HepG2 (cell line): ENCODE data around the gene PRKCG. TPM values are rescaled to one million over a fixed set of nuclear protein-coding genes. Genes with fewer than 3 reads are reported as not detected.

ENCODE experiments used
- ATAC-seq: fragments of 200-7000 bp; cut with Tn5 transposase; 3 replicates; pipeline ENCODE4 v1.9.1; 2020; ENCODE audit warnings: mild to moderate bottlenecking, moderate library complexity
- BruUV-seq: library from RNA; stranded (reverse); fragments of 400-500 nt; replicated peaks from 2 replicates; lab custom pipeline; 2021; lab: Mats Ljungman, UMichigan
- CTCF ChIA-PET: fragments of 300-600 bp; formaldehyde crosslinking; extraction: SDS; loops from one replicate; lab custom pipeline; 2021; ENCODE audit warnings: low total read pairs, inconsistent platforms, low intra/inter-chr PET ratio; lab: Yijun Ruan, JAX
- POLR2A ChIA-PET: fragments of 350-600 bp; sonication (Branson Sonifier 250); formaldehyde crosslinking; loops from one replicate; lab custom pipeline; 2020; ENCODE audit warnings: antibody characterized with exemption, inconsistent platforms; lab: Yijun Ruan, JAX
- DNase-seq: peaks from one replicate; pipeline ENCODE4 v3.0.0-alpha.2; 2015; ENCODE audit warnings: low spot score
- FAIRE-seq: peaks from 3 replicates; lab custom pipeline; 2011; peaks lifted over from hg19 to GRCh38; lab: Jason Lieb, UNC
- H2AFZ ChIP-seq: one replicate; pipeline ENCODE4 v1.6.1; 2011; ENCODE audit warnings: low read length, inconsistent platforms
- H3K27ac ChIP-seq: fragments of 300-600 bp; 3 replicates; pipeline ENCODE4 v1.8.0; 2011; ENCODE audit warnings: mixed run types, mild to moderate bottlenecking, mixed read lengths, low read length, inconsistent platforms; ENCODE audit not compliant: insufficient read depth; ENCODE audit errors: extremely low read length
- H3K27me3 ChIP-seq, 2 experiments: fragments of 200-600 bp in 1 of 2; 2 replicates in 1 of 2; 3 replicates in 1 of 2; pipeline versions ENCODE4 v1.6.0 to v1.8.0; 2011; ENCODE audit warnings: low read length in 2 of 2, mild to moderate bottlenecking in 2 of 2, moderate library complexity in 2 of 2, inconsistent platforms in 1 of 2; ENCODE audit not compliant: insufficient read depth in 2 of 2, control insufficient read depth in 1 of 2
- H3K36me3 ChIP-seq, 2 experiments: fragments of 200-600 bp in 1 of 2; replicated peaks in 1 of 2; 2 replicates in 1 of 2; 3 replicates in 1 of 2; pipeline versions ENCODE4 v1.5.1 to v1.8.0; 2011; ENCODE audit warnings: low read length in 2 of 2, inconsistent platforms in 1 of 2; ENCODE audit not compliant: insufficient read depth in 2 of 2, control insufficient read depth in 1 of 2
- H3K4me1 ChIP-seq: 2 replicates; pipeline ENCODE4 v1.5.1; 2012; ENCODE audit warnings: low read length, inconsistent platforms; ENCODE audit not compliant: insufficient read depth
- H3K4me2 ChIP-seq: 2 replicates; pipeline ENCODE4 v1.6.0; 2011; ENCODE audit warnings: low read depth, low read length, inconsistent platforms
- H3K4me3 ChIP-seq, 3 experiments: fragments of 200-600 bp in 1 of 3; sonication (generic), shearing (Covaris generic) in 1 of 3; replicated peaks in 1 of 3; 2 replicates each; pipeline ENCODE4 v1.5.1; 2011 to 2016; ENCODE audit warnings: low read length in 3 of 3, inconsistent platforms in 2 of 3, low read depth in 2 of 3, mild to moderate bottlenecking in 2 of 3, control low read depth in 1 of 3, mixed read lengths in 1 of 3; ENCODE audit not compliant: insufficient read depth in 1 of 3
- H3K79me2 ChIP-seq: one replicate; pipeline ENCODE4 v1.6.1; 2011; ENCODE audit warnings: low read length, inconsistent platforms; ENCODE audit not compliant: insufficient read depth
- H3K9ac ChIP-seq: 2 replicates; pipeline ENCODE4 v1.6.0; 2011; ENCODE audit warnings: mild to moderate bottlenecking, low read depth, low read length, inconsistent platforms; ENCODE audit not compliant: insufficient read depth
- H3K9me3 ChIP-seq: 2 replicates; pipeline ENCODE4 v1.5.1; 2012; ENCODE audit warnings: mild to moderate bottlenecking, low read length
- H4K20me1 ChIP-seq: 2 replicates; pipeline ENCODE4 v1.6.0; 2011; ENCODE audit warnings: inconsistent platforms, mild to moderate bottlenecking, low read length, moderate library complexity; ENCODE audit not compliant: insufficient read depth
- BRD4 ChIP-seq: sonication (generic); formaldehyde crosslinking; IDR thresholded peaks from 2 replicates; pipeline ENCODE4 v1.4.0; 2020; ENCODE audit warnings: missing genetic modification reagents
- E2F1 ChIP-seq: sonication (generic); formaldehyde crosslinking; IDR thresholded peaks from 2 replicates; pipeline ENCODE4 v1.5.0; 2020; ENCODE audit warnings: missing genetic modification reagents
- HOMEZ ChIP-seq: IDR thresholded peaks from 2 replicates; pipeline ENCODE4 v1.6.1; 2016; ENCODE audit warnings: low read depth
- HOXA3 ChIP-seq: sonication (generic); formaldehyde crosslinking; IDR thresholded peaks from 2 replicates; pipeline ENCODE4 v1.5.0; 2020; ENCODE audit warnings: missing genetic modification reagents
- PLSCR1 ChIP-seq: sonication (generic); formaldehyde crosslinking; IDR thresholded peaks from 2 replicates; pipeline ENCODE4 v1.5.0; 2020; ENCODE audit warnings: missing genetic modification reagents, mild to moderate bottlenecking, borderline replicate concordance
- POLR2AphosphoS5 ChIP-seq: IDR thresholded peaks from 2 replicates; pipeline ENCODE4 v1.6.1; 2012; ENCODE audit warnings: low read depth, low read length
- PRMT3 ChIP-seq: sonication (generic); formaldehyde crosslinking; IDR thresholded peaks from 2 replicates; pipeline ENCODE4 v1.8.1; 2022; ENCODE audit warnings: low read depth, mild to moderate bottlenecking, moderate library complexity, missing genetic modification reagents, borderline replicate concordance
- PTBP1 ChIP-seq: fragments of 200-400 bp; formaldehyde crosslinking; IDR thresholded peaks from 2 replicates; pipeline ENCODE4 v1.6.1; 2018; ENCODE audit warnings: low read length, low read depth; ENCODE audit not compliant: poor library complexity, severe bottlenecking
- REPIN1 ChIP-seq: sonication (generic); formaldehyde crosslinking; IDR thresholded peaks from 2 replicates; pipeline ENCODE4 v1.8.0; 2022; ENCODE audit warnings: missing genetic modification reagents, low read depth, mild to moderate bottlenecking, borderline replicate concordance
- SNAI1 ChIP-seq: sonication (generic); formaldehyde crosslinking; IDR thresholded peaks from 2 replicates; pipeline ENCODE4 v1.5.0; 2020; ENCODE audit warnings: mild to moderate bottlenecking, missing genetic modification reagents, borderline replicate concordance
- TARDBP ChIP-seq: sonication (generic); formaldehyde crosslinking; IDR thresholded peaks from 2 replicates; pipeline ENCODE4 v1.8.0; 2022; ENCODE audit warnings: mild to moderate bottlenecking, missing genetic modification reagents
- TRAFD1 ChIP-seq: sonication (generic); formaldehyde crosslinking; IDR thresholded peaks from 2 replicates; pipeline ENCODE4 v1.5.1; 2020; ENCODE audit warnings: missing genetic modification reagents, mild to moderate bottlenecking, borderline replicate concordance
- ZBTB7B ChIP-seq: sonication (generic); formaldehyde crosslinking; IDR thresholded peaks from 2 replicates; pipeline ENCODE4 v1.4.0; 2020; ENCODE audit warnings: missing genetic modification reagents
- ZFP82 ChIP-seq: sonication (generic); formaldehyde crosslinking; IDR thresholded peaks from 2 replicates; pipeline ENCODE4 v1.5.1; 2020; ENCODE audit warnings: mild to moderate bottlenecking, missing genetic modification reagents, borderline replicate concordance
- ZNF704 ChIP-seq: sonication (generic); formaldehyde crosslinking; IDR thresholded peaks from 2 replicates; pipeline ENCODE4 v1.8.1; 2023; ENCODE audit warnings: mild to moderate bottlenecking, inconsistent platforms, moderate library complexity, missing genetic modification reagents, borderline replicate concordance
- ZUFSP ChIP-seq: sonication (generic); formaldehyde crosslinking; IDR thresholded peaks from 2 replicates; pipeline ENCODE4 v1.9.0; 2021; ENCODE audit warnings: missing genetic modification reagents, mild to moderate bottlenecking, borderline replicate concordance
- WGBS: methylation state at CpG from one replicate; pipeline ENCODE4 v1.1.6; 2017; ENCODE audit warnings: low lambda C conversion rate; 5-methylcytosine and 5-hydroxymethylcytosine counted together
- in situ Hi-C: cut with HindIII; loops from 2 replicates; pipeline ENCODE4 v1.10.0; 2017; ENCODE audit warnings: low pct_unique_long_range_greater_than_20kb; ENCODE audit not compliant: extremely low pct_ligation_motif_present
- intact Hi-C: fragments of 100-400 bp; cut with micrococcal nuclease; formaldehyde crosslinking; loops from one replicate; pipeline ENCODE4 v1.10.0; 2022; ENCODE audit not compliant: unreplicated experiment
- polyA plus RNA-seq, 8 experiments: library from polyadenylated mRNA; depleted of rRNA in 3 of 8; stranded (reverse) in 7 of 8; unstranded in 1 of 8; fragments of >200 nt; fragmentation: Illumina TruSeq in 4 of 8; extraction: Trizol in 4 of 8; gene quantifications; 2 replicates each; pipeline versions ENCODE4 v1.2.1 to v1.2.3, GENCODE V29; 2011 to 2016; ENCODE audit warnings: low read depth in 4 of 8, missing spikeins in 1 of 8, mixed read lengths in 1 of 8; ENCODE audit not compliant: insufficient read depth in 1 of 8
- total RNA-seq, 5 experiments: library from RNA; depleted of rRNA; stranded (reverse); fragments of >200 nt; fragmentation: Illumina TruSeq; extraction: Trizol; gene quantifications; 2 replicates each; pipeline ENCODE4 v1.2.3, GENCODE V29; 2016; ENCODE audit warnings: low read depth in 1 of 5

PRKCG gene
- total and polyA plus RNA-seq, 2 of the 13 experiments (the other 11 are each of a cell fraction or from before 2014, with no cell fraction given): 0.02 to 0.03 TPM

GRCh38 chr19:53885036-53885435 is 3.0 kb downstream of the PRKCG start:
- POLR2A ChIA-PET: no interaction called here
- CTCF ChIA-PET: no interaction called here
- no peak for FAIRE-seq
- H3K79me2 ChIP-seq: no peaks in the 10 kb centered on the region
- H3K9me3 ChIP-seq: no peaks in the 10 kb centered on the region
- H3K36me3 ChIP-seq: no peaks in the 10 kb centered on the region
- in situ Hi-C loops (no loop called here), intact Hi-C loops (no loop called here)
- H3K4me2 ChIP-seq: no peak overlapping the region
- H3K27ac ChIP-seq: no peak overlapping the region
- peaks cover 20% of the 10 kb centered on the region for H3K4me1 ChIP-seq
- H3K4me3 ChIP-seq: no peak overlapping the region
- no peaks in the 10 kb centered on the region for H4K20me1 ChIP-seq
- no peak overlapping the region for H3K9ac ChIP-seq
- H2AFZ ChIP-seq: no peak overlapping the region
- peaks cover 0 to 38% of the 10 kb centered on the region in 2 experiments; a peak in 4 of 5 replicates for H3K27me3 ChIP-seq
- WGBS: 68% methylated on average over 10 of the region's 10 CpGs
- no TSS peak for BruUV-seq
- no peak for DNase-seq
- TF ChIP-seq POLR2AphosphoS5 (no peak), ZUFSP (CRISPR knock-in tag) (no peak), PTBP1 (no peak), SNAI1 (CRISPR knock-in tag) (no peak), HOXA3 (CRISPR knock-in tag) (no peak), TARDBP (CRISPR knock-in tag) (no peak), PRMT3 (CRISPR knock-in tag) (no peak), PLSCR1 (CRISPR knock-in tag) (no peak), HOMEZ (CRISPR knock-in tag) (no peak), E2F1 (CRISPR knock-in tag) (no peak), ZBTB7B (CRISPR knock-in tag) (no peak), ZFP82 (CRISPR knock-in tag) (no peak), REPIN1 (no peak), ZNF704 (no peak), BRD4 (CRISPR knock-in tag) (no peak), TRAFD1 (CRISPR knock-in tag) (no peak)
- no peak for ATAC-seq
